ENCODE results near the gene ASS1. TPM values are rescaled to one million over a fixed set of nuclear protein-coding genes. Genes with fewer than 3 reads are reported as not detected.
"Not testable (repeated sequence)": the region's sequence is repeated elsewhere in the genome, so short reads cannot be mapped to it uniquely, and the experiment has no call there.

ASS1 gene
- total RNA-seq, 1 donor from 2014 or later: 73.1 TPM

GRCh38 chr9:130431536-130432303 is 13.0 kb upstream of the ASS1 start:
- intact Hi-C loops (cut with DNase I): no loop called here

DNA sequence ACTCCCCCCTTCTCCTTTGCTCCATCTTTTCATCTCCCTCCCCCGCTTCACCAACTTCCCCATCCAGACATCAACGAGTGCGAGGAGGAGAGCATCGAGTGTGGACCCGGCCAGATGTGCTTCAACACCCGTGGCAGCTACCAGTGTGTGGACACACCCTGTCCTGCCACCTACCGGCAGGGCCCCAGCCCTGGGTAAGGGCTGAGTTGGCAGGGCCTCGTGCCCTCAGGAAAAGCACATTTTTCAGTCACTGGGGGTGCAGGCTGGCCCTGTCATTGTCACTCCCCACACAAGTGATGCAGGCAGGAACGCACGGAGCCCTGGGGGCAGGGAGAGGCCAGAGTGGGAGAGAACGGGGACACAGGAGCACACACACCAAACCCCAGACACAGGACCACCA is 12.4 kb upstream of the ASS1 start:
- DNase-seq (ENCODE audit: low spot score) (no peak), ATAC-seq (no peak)
- intact Hi-C loops (cut with DNase I): no loop called here

More at GRCh38 chr9:130431536-130432303, 13.0 kb upstream of the ASS1 start:
- ATAC-seq (no peak), DNase-seq (ENCODE audit: low spot score) (no peak)

- intact Hi-C loops (cut with DNase I): no loop called here
- DNase-seq (ENCODE audit: low spot score): peak; percentile 53
- ATAC-seq: peak; percentile 4
Observed at GRCh38 chr9:130432796-130433167, 12.0 kb upstream of the ASS1 start.

DNA sequence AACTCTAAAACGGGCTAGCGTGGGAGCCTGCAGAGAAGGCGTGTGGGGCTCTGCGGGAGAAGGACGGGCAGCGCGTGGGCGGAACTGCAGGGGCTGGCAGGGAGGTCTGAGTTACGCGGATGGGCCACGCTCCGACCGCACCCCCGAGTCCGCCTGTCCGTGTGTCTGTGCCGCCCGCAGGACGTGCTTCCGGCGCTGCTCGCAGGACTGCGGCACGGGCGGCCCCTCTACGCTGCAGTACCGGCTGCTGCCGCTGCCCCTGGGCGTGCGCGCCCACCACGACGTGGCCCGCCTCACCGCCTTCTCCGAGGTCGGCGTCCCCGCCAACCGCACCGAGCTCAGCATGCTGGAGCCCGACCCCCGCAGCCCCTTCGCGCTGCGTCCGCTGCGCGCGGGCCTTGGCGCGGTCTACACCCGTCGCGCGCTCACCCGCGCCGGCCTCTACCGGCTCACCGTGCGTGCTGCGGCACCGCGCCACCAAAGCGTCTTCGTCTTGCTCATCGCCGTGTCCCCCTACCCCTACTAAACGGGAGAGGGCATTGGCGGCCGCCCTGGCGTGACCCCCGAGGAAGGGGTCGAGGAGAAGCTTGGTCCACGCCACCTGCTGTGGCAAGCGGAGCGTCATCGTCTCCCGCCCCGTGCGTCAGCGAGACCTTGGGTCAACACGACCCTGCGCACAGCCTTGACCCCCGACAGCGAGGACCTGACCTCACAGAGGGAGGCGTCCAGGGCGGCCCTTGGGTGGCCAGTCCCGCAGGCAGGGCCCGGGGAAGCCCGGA is 11.4 kb upstream of the ASS1 start:
- DNase-seq (ENCODE audit: low spot score) (no peak), ATAC-seq (peak; percentile 77)
- intact Hi-C loops (cut with DNase I): no loop called here

- ATAC-seq: no peak
- intact Hi-C loops (cut with DNase I): no loop called here
- DNase-seq (ENCODE audit: low spot score): no peak
Observed at GRCh38 chr9:130433947-130434262, 10.9 kb upstream of the ASS1 start.

DNA sequence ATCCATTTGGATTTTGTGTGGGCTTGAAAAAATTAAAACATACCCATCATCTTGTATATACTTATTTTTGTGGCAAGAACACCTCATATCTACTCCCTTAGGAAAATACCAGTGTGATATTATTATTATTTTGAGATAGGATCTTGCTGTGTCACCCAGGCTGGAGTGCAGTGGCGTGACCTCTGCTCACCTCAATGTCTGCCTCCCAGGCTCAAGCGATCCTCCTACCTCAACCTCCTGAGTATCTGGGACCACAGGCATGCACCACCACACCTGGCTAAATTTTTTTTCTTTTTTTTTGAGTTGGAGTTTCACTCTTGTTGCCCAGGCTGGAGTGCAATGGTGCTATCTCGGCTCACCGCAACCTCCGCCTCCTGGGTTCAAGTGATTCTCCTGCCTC is 10.1 kb upstream of the ASS1 start:
- intact Hi-C loops (cut with DNase I); DNase-seq (ENCODE audit: low spot score); ATAC-seq: not testable (repeated sequence)

GRCh38 chr9:130437011-130437789 is 7.6 kb upstream of the ASS1 start:
- no peak for ATAC-seq
- intact Hi-C loops (cut with DNase I): no loop called here
- DNase-seq (ENCODE audit: low spot score): no peak

DNA sequence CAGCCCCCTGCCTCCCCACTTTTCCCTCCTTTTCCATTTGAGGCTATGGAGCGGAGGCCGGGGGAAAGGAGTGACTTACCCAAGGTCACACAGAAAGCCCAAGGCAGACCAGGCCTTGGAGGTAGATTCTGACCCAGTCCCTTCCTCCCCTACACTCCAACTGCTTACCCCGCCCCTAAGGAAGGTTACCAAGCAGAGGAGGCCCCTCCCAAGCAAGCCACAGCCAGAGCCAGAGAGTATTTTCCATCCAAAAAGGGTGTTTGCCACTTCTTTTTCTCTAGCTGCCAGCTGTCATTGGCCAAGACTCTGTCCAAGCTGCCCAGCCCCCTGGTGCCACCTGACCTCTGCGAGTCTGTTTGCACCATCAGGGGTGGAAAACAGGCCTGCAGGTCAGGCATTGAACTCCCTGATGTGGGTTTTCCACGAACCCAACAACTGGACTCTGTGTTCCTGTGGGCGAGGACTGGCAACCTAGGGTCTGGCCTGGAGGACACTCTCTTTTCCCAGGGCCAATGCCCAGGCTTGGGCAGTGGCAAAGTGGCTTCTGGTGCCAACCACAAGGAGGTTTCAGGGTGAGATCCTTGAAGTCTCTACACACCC is 6.3 kb upstream of the ASS1 start:
- intact Hi-C loops (cut with DNase I): no loop called here
- peak; percentile 31 for ATAC-seq
- DNase-seq (ENCODE audit: low spot score): no peak

DNA sequence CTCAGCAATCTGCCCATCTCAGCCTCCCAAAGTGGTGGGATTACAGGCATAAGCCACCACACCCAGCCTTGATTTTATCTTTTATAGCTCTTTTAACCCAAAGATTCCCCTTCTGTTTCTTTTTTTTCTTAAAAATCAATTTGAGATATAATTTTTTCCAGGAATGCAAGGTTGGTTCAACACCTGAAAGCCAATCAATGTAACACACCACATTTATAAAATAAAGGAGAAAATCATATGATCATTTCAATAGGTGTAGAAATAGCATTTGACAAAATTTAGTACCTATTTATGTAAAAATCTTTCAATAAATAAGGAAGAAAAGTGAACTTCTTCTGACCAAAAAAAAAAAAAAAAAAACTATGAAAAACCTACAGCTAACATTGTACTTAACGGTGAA is 3.7 kb upstream of the ASS1 start:
- intact Hi-C loops (cut with DNase I): no loop called here
- DNase-seq (ENCODE audit: low spot score) (no peak), ATAC-seq (no peak)

- no peak for ATAC-seq
- intact Hi-C loops (cut with DNase I): no loop called here
Observed at GRCh38 chr9:130442746-130443455, 1.9 kb upstream of the ASS1 start.

DNA sequence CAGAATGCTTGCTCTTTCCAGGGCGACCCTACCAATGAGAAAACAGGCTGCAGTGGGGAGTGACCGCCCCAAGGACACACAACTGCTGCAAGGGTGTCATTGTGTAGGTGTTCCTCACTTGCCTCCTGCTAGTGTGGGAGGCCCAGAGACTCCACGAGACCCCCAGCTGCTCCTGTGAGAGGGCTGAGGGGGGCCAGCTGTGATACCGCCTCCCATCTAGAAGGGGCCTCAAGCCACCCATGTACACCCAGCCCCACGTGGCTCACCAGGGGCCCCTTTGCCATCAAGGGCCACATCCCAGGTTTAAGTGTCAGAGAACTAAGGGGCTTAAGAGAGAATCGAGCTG is 1.3 kb upstream of the ASS1 start:
- intact Hi-C loops (cut with DNase I): no loop called here
- no peak for DNase-seq (ENCODE audit: low spot score)
- ATAC-seq: no peak

More at GRCh38 chr9:130442746-130443455, 1.9 kb upstream of the ASS1 start:
- no peak for DNase-seq (ENCODE audit: low spot score)

GRCh38 chr9:130443840-130444492 is 795 bp upstream of the ASS1 start:
- DNase-seq (ENCODE audit: low spot score): no peak
- intact Hi-C loops (cut with DNase I): no loop called here
- peak; percentile 32 for ATAC-seq

GRCh38 chr9:130445268-130445983 is 665 bp downstream of the ASS1 start:
- intact Hi-C loops (cut with DNase I): no loop called here
- DNase-seq (ENCODE audit: low spot score): no peak
- peak; percentile 55 for ATAC-seq

GRCh38 chr9:130446101-130446861 is 1.5 kb downstream of the ASS1 start:
- intact Hi-C loops (cut with DNase I): no loop called here
- DNase-seq (ENCODE audit: low spot score) (peak; percentile 83), ATAC-seq (peak; percentile 86)

- intact Hi-C loops (cut with DNase I): no loop called here
- ATAC-seq (no peak), DNase-seq (ENCODE audit: low spot score) (no peak)
Observed at GRCh38 chr9:130447193-130447816, 2.5 kb downstream of the ASS1 start.

GRCh38 chr9:130448035-130448624 is 3.4 kb downstream of the ASS1 start:
- ATAC-seq: no peak
- intact Hi-C loops (cut with DNase I): no loop called here
- no peak for DNase-seq (ENCODE audit: low spot score)
